ENCODE measurements around the gene PXN. TPM values are rescaled to one million over a fixed set of nuclear protein-coding genes. Genes with fewer than 3 reads are reported as not detected.

Gene PXN
- polyA plus RNA-seq, 2 of the 4 experiments (the other 2 are of a cell fraction), result 40.1 to 97.0 TPM

DNA sequence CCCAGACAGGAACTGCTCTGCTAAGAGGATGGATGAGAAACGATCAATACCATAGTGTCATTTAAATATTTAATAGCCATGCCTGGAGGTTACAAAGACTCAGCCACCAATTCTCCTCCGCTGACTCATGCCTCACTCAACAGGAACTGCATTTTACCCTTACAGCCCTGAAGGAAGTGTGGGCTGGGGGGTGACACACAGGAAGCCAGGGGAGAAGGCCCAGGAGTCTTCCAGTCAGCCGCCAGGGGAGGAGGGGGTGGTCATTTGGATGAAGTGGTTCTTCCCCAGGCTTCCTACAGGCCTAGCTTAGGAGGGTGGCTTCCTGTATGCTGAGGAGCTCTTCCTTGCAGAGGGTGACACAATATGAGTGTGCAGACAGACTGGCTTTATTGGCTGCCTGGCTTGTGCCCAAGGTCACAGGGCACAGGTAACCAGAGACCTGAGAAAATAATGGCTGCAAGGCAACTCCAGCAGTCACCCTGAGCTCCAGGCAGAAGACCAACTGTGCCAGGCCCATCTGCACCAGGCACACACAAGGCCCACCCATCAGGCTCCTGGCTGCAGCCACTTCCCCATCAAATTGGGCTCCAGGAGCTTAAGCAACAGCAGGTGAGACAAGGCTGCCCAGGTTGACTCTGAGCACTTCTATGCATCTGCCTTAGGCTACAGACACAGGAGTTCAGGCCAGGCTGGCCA, 34.1 kb downstream of the PXN start:
- peak overlapping the region; percentile 25; the same call in 1 of the 3 replicates for H3K4me3 ChIP-seq
- TF ChIP-seq RNF2 (IDR thresholded peaks at IDR 0.05; ENCODE audit: borderline replicate concordance, low read depth) (no peak), ZC3H11A (IDR thresholded peaks at IDR 0.05) (no peak), NPAS2 (CRISPR knock-in tag; IDR thresholded peaks at IDR 0.05; ENCODE audit: borderline replicate concordance) (no peak), MAZ (IDR thresholded peaks at IDR 0.05; ENCODE audit: borderline replicate concordance, low read depth, low read length) (no peak), REST (IDR thresholded peaks at IDR 0.05) (no peak), RARB (CRISPR knock-in tag; IDR thresholded peaks at IDR 0.05) (no peak), JUNB (IDR thresholded peaks at IDR 0.05) (peak; percentile 87), KDM5A (IDR thresholded peaks at IDR 0.05) (no peak), MYC (IDR thresholded peaks at IDR 0.05; ENCODE audit: borderline replicate concordance, low read length) (no peak), CEBPB (IDR thresholded peaks at IDR 0.05) (peak in 1 of 2 experiments; percentile 32; a peak in 2 of 4 replicates), FOSL2 (IDR thresholded peaks at IDR 0.05) (peak; percentile 80), FOSL2 (CRISPR knock-in tag; IDR thresholded peaks at IDR 0.05) (peak; percentile 95), RFX5 (IDR thresholded peaks at IDR 0.05) (no peak), EP300 (IDR thresholded peaks at IDR 0.05) (peak in 1 of 2 experiments; percentile 76; a peak in 3 of 5 replicates), CTCF (IDR thresholded peaks at IDR 0.05) (no peak), CBX8 (IDR thresholded peaks at IDR 0.05) (no peak), POLR2A (IDR thresholded peaks at IDR 0.05; ENCODE audit: low read length) (no peak), TFCP2L1 (CRISPR knock-in tag; IDR thresholded peaks at IDR 0.05) (no peak), CBX2 (IDR thresholded peaks at IDR 0.05; ENCODE audit: borderline replicate concordance, low read depth) (no peak), ZNF302 (CRISPR knock-in tag; IDR thresholded peaks at IDR 0.05) (no peak), GATA3 (IDR thresholded peaks at IDR 0.05; ENCODE audit: borderline replicate concordance) (peak; percentile 80; the same call in 1 of the 2 replicates), HOXB5 (CRISPR knock-in tag; IDR thresholded peaks at IDR 0.05) (0 out of 2 replicates have a peak, but pooled peaks have one; percentile 40), MAFK (IDR thresholded peaks at IDR 0.05; ENCODE audit: partially characterized antibody) (peak; percentile 38), HOXB13 (CRISPR knock-in tag; IDR thresholded peaks at IDR 0.05; ENCODE audit: low read depth) (0 out of 2 replicates have a peak, but pooled peaks have one; percentile 13), SMC3 (IDR thresholded peaks at IDR 0.05) (no peak), ZFP36 (IDR thresholded peaks at IDR 0.05; ENCODE audit: borderline replicate concordance, partially characterized antibody) (no peak), JUN (IDR thresholded peaks at IDR 0.05) (peak; percentile 32 to 80; a peak in 4 of 5 replicates), TP53 (CRISPR knock-in tag; IDR thresholded peaks at IDR 0.05) (no peak), CHD4 (IDR thresholded peaks at IDR 0.05; ENCODE audit: borderline replicate concordance) (no peak), FOXS1 (CRISPR knock-in tag; IDR thresholded peaks at IDR 0.05) (peak; percentile 56; the same call in 1 of the 2 replicates), SREBF2 (IDR thresholded peaks at IDR 0.05) (no peak)
- TF ChIP-seq, protein P1, sequence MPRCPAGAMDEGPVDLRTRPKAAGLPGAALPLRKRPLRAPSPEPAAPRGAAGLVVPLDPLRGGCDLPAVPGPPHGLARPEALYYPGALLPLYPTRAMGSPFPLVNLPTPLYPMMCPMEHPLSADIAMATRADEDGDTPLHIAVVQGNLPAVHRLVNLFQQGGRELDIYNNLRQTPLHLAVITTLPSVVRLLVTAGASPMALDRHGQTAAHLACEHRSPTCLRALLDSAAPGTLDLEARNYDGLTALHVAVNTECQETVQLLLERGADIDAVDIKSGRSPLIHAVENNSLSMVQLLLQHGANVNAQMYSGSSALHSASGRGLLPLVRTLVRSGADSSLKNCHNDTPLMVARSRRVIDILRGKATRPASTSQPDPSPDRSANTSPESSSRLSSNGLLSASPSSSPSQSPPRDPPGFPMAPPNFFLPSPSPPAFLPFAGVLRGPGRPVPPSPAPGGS (IDR thresholded peaks at IDR 0.05), result no peak
- TF ChIP-seq, protein P2, sequence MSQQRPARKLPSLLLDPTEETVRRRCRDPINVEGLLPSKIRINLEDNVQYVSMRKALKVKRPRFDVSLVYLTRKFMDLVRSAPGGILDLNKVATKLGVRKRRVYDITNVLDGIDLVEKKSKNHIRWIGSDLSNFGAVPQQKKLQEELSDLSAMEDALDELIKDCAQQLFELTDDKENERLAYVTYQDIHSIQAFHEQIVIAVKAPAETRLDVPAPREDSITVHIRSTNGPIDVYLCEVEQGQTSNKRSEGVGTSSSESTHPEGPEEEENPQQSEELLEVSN (IDR thresholded peaks at IDR 0.05; ENCODE audit: borderline replicate concordance, low read depth), result 0 out of 2 replicates have a peak, but pooled peaks have one; percentile 21
- TF ChIP-seq, protein P3, sequence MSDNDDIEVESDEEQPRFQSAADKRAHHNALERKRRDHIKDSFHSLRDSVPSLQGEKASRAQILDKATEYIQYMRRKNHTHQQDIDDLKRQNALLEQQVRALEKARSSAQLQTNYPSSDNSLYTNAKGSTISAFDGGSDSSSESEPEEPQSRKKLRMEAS (IDR thresholded peaks at IDR 0.05), result peak; percentile 81
- ChIA-PET POLR2A (interaction anchor here (0.6 to 9.0 kb wide), 8 partner anchors 8 to 86 kb away, joined by 3 to 220 read pairs (median 27); partner anchors contain the start of genes PXN, RNU4-1, RNU4-2 and RPLP0), CTCF (interaction anchor here (0.5 to 18.0 kb wide), 8 partner anchors 12 to 390 kb away, joined by 3 to 1367 read pairs (median 60); partner anchors contain the start of genes PXN, RNU4-1, RNU4-2 and RPLP0)
- peak; percentile 94 for DNase-seq (ENCODE audit: low read depth in 1 of 2, low spot score in 1 of 2)
- WGBS (ENCODE audit: missing lambda C conversion rate), result 2% methylated on average over 3 of the region's 3 CpGs
- no peak for FAIRE-seq
- H3K4me2 ChIP-seq, result peak overlapping the region; percentile 90
- H3K4me1 ChIP-seq, result peaks cover 98% of the 10 kb centered on the region
- H3K27ac ChIP-seq, result peak overlapping the region; percentile 93 to 100
- peak; percentile 47 to 60 for ATAC-seq
- H3K9me3 ChIP-seq, result no peaks in the 10 kb centered on the region

Measured in A549 (cell line).